K562 (cell line): ENCODE data around the gene ATAD3C. TPM values are rescaled to one million over a fixed set of nuclear protein-coding genes. Genes with fewer than 3 reads are reported as not detected.
A peak's percentile ranks its signal among the peaks of the same experiment; 100 is the strongest.

Experiments used
- BRCA1 ChIP-seq, 2 experiments: fragments of 450-650 bp in 1 of 2; sonication (generic) in 1 of 2; formaldehyde crosslinking in 1 of 2; IDR thresholded peaks; 2 replicates each; pipeline versions ENCODE4 v1.5.0 to v1.6.1; 2017 to 2020; ENCODE audit warnings: mild to moderate bottlenecking in 1 of 2, missing genetic modification reagents in 1 of 2
- EGR1 ChIP-seq: fragments of 450-650 bp; conservative IDR thresholded peaks from 2 replicates; pipeline ENCODE4 v1.6.1; 2017; ENCODE audit warnings: mild to moderate bottlenecking
- GATAD2B ChIP-seq: fragments of 450-650 bp; IDR thresholded peaks from 2 replicates; pipeline ENCODE4 v1.6.1; 2017; ENCODE audit warnings: mild to moderate bottlenecking, borderline replicate concordance
- HNRNPH1 ChIP-seq: fragments of 200-400 bp; formaldehyde crosslinking; optimal IDR thresholded peaks from 2 replicates; pipeline ENCODE3; 2017; ENCODE audit warnings: low read depth, mild to moderate bottlenecking, low read length, moderate library complexity
- KAT8 ChIP-seq: fragments of 450-650 bp; IDR thresholded peaks from 2 replicates; pipeline ENCODE4 v1.6.1; 2016; ENCODE audit warnings: low read depth, mild to moderate bottlenecking
- KDM4B ChIP-seq, 2 experiments: fragments of 450-650 bp in 1 of 2; sonication (generic) in 1 of 2; IDR thresholded peaks; 2 replicates each; pipeline ENCODE4 v1.6.1; 2016 to 2017; ENCODE audit warnings: borderline replicate concordance in 2 of 2, antibody characterized with exemption in 1 of 2, low read depth in 1 of 2, mild to moderate bottlenecking in 1 of 2
- MAFF ChIP-seq: IDR thresholded peaks from 2 replicates; pipeline ENCODE4 v1.6.1; 2012; ENCODE audit warnings: low read length, improper control_type of control experiment
- MAZ ChIP-seq, 2 experiments: fragments of 450-650 bp in 1 of 2; sonication (generic) in 1 of 2; formaldehyde crosslinking; IDR thresholded peaks in 1 of 2; conservative IDR thresholded peaks in 1 of 2; 2 replicates each; pipeline versions ENCODE4 v1.4.0 to v1.5.0; 2020; ENCODE audit warnings: mild to moderate bottlenecking in 1 of 2, missing genetic modification reagents in 1 of 2
- NCOR1 ChIP-seq: fragments of 450-650 bp; IDR thresholded peaks from 2 replicates; pipeline ENCODE4 v1.6.1; 2016; ENCODE audit warnings: mild to moderate bottlenecking, moderate library complexity
- NR3C1 ChIP-seq: sonication (generic); formaldehyde crosslinking; IDR thresholded peaks from 2 replicates; pipeline ENCODE4 v1.8.1; 2022; ENCODE audit warnings: missing genetic modification reagents
- POLR2G ChIP-seq: fragments of 200-400 bp; formaldehyde crosslinking; IDR thresholded peaks from 2 replicates; pipeline ENCODE4 v1.6.1; 2017; ENCODE audit warnings: low read depth, mild to moderate bottlenecking, antibody characterized with exemption, low read length, moderate library complexity
- RBFOX2 ChIP-seq: fragments of 200-400 bp; formaldehyde crosslinking; IDR thresholded peaks from 2 replicates; pipeline ENCODE4 v1.6.1; 2017; ENCODE audit warnings: low read depth, mild to moderate bottlenecking, low read length, moderate library complexity
- SRSF7 ChIP-seq: fragments of 200-400 bp; formaldehyde crosslinking; optimal IDR thresholded peaks from 2 replicates; pipeline ENCODE3; 2017; ENCODE audit warnings: mild to moderate bottlenecking, low read depth, low read length
- TSC22D4 ChIP-seq: fragments of 450-650 bp; IDR thresholded peaks from 2 replicates; pipeline ENCODE4 v1.6.1; 2016; ENCODE audit warnings: missing genetic modification characterization, missing biosample characterization, control low read depth
- XRCC5 ChIP-seq: fragments of 200-400 bp; formaldehyde crosslinking; IDR thresholded peaks from 2 replicates; pipeline ENCODE4 v1.6.1; 2017; ENCODE audit warnings: low read depth, mild to moderate bottlenecking, low read length
- ZNF175 ChIP-seq: fragments of 200-800 bp; sonication (Bioruptor generic); IDR thresholded peaks from 2 replicates; pipeline ENCODE4 v1.6.1; 2016; ENCODE audit warnings: low read depth, mild to moderate bottlenecking, missing genetic modification characterization, missing compliant biosample characterization
- ZNF354B ChIP-seq: fragments of 250-450 bp; sonication (Bioruptor Pico); IDR thresholded peaks from 2 replicates; pipeline ENCODE4 v1.4.0; 2020
- polyA plus RNA-seq, 8 experiments: library from polyadenylated mRNA; depleted of rRNA in 4 of 8; stranded (reverse) in 5 of 8; unstranded in 3 of 8; fragments of >200 nt; fragmentation: Nextera tagmentation in 2 of 8; fragmentation: Illumina TruSeq in 1 of 8; extraction: Ambion mirVana in 2 of 8; extraction: Trizol in 1 of 8; gene quantifications; 2 replicates each; pipeline versions ENCODE4 v1.2.1 to v1.2.3, GENCODE V29; 2011 to 2014; ENCODE audit warnings: inconsistent platforms in 1 of 8, missing spikeins in 1 of 8
- total RNA-seq, 7 experiments: library from RNA; depleted of rRNA in 6 of 7; stranded (reverse); fragments of >200 nt in 6 of 7; fragmentation: Illumina TruSeq in 2 of 7; extraction: Trizol in 2 of 7; gene quantifications; 2 replicates each; pipeline versions ENCODE4 v1.2.1 to v1.2.3, GENCODE V29; 2011 to 2021; ENCODE audit warnings: low replicate concordance in 1 of 7
- TF ChIP-seq, protein P1 (sequence below): fragments of 450-650 bp; formaldehyde crosslinking; conservative IDR thresholded peaks from 2 replicates; pipeline ENCODE4 v1.4.0; 2022; ENCODE audit warnings: mild to moderate bottlenecking, missing genetic modification characterization
- TF ChIP-seq, protein P2 (sequence below), 2 experiments: fragments of 450-650 bp in 1 of 2; IDR thresholded peaks; 2 replicates each; pipeline ENCODE4 v1.6.1; 2011 to 2017; ENCODE audit warnings: low read depth in 2 of 2, antibody characterized with exemption in 1 of 2, borderline replicate concordance in 1 of 2, low read length in 1 of 2, mild to moderate bottlenecking in 1 of 2, mixed read lengths in 1 of 2; ENCODE audit not compliant: control insufficient read depth in 1 of 2
- TF ChIP-seq, protein P3 (sequence below), 3 experiments: fragments of 200-800 bp in 1 of 3; sonication (Bioruptor generic) in 1 of 3; sonication (generic) in 1 of 3; formaldehyde crosslinking in 1 of 3; IDR thresholded peaks; 2 replicates each; pipeline versions ENCODE4 v1.6.1 to v1.8.0; 2016 to 2022; ENCODE audit warnings: mild to moderate bottlenecking in 2 of 3, missing compliant biosample characterization in 2 of 3, missing genetic modification characterization in 2 of 3, missing genetic modification reagents in 1 of 3

ATAD3C gene
- total and polyA plus RNA-seq, 9 of the 15 experiments (the other 6 are each of a cell fraction or from before 2014, with no cell fraction given), result 0.03 to 0.18 TPM; not detected in 7

DNA sequence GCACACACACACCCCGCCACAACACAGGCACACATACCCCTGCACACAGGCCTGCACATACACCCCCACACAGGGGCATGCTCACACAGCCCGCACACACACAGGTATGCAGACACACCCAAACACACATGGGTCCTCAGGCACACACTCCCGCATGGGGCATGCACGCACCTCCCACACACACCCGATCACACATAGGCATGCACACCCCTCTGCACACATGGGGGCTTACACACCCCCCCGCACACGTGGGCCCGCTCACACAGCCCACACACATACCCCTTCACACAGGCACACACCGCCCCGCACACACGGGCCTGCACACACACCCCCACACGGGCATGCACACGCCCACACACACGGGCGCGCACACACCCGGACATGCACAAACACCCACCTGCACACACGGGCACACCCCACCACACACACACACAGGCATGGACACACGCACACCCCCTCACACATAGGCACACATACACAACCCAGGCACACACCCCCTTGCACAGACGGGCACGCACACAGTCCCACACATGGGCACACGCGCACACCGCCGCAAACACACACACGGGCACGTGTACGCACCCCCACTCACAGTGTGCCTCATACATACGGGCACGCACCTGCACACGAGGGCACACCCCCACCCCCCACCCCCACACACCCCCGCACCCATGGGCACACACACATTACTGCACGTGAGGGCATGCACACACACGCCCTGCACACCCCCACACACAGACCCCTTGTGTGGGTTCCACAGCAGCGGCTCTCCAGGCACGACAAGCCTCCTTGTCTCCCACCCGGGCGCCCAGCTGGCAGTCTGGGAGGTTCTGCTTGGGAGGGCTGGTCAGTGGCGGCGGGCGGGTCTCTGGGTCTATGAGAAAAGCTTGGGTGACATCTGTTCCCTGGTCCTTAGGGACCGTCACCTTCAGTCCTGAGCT lies 30.3 kb downstream of the ATAD3C start (continued):
- TF ChIP-seq, protein P1, sequence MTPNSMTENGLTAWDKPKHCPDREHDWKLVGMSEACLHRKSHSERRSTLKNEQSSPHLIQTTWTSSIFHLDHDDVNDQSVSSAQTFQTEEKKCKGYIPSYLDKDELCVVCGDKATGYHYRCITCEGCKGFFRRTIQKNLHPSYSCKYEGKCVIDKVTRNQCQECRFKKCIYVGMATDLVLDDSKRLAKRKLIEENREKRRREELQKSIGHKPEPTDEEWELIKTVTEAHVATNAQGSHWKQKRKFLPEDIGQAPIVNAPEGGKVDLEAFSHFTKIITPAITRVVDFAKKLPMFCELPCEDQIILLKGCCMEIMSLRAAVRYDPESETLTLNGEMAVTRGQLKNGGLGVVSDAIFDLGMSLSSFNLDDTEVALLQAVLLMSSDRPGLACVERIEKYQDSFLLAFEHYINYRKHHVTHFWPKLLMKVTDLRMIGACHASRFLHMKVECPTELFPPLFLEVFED (CRISPR knock-in tag), result no peak
- TF ChIP-seq KAT8, result no peak
- no peak for TF ChIP-seq MAZ (CRISPR knock-in tag; conservative IDR thresholded peaks at IDR 0.05 in 1 of 2, IDR thresholded peaks at IDR 0.05 in 1 of 2)
- TF ChIP-seq MAFF, result no peak
- no peak for TF ChIP-seq ZNF175 (CRISPR knock-in tag)
- TF ChIP-seq XRCC5, result no peak
- no peak for TF ChIP-seq HNRNPH1
- TF ChIP-seq, protein P2, sequence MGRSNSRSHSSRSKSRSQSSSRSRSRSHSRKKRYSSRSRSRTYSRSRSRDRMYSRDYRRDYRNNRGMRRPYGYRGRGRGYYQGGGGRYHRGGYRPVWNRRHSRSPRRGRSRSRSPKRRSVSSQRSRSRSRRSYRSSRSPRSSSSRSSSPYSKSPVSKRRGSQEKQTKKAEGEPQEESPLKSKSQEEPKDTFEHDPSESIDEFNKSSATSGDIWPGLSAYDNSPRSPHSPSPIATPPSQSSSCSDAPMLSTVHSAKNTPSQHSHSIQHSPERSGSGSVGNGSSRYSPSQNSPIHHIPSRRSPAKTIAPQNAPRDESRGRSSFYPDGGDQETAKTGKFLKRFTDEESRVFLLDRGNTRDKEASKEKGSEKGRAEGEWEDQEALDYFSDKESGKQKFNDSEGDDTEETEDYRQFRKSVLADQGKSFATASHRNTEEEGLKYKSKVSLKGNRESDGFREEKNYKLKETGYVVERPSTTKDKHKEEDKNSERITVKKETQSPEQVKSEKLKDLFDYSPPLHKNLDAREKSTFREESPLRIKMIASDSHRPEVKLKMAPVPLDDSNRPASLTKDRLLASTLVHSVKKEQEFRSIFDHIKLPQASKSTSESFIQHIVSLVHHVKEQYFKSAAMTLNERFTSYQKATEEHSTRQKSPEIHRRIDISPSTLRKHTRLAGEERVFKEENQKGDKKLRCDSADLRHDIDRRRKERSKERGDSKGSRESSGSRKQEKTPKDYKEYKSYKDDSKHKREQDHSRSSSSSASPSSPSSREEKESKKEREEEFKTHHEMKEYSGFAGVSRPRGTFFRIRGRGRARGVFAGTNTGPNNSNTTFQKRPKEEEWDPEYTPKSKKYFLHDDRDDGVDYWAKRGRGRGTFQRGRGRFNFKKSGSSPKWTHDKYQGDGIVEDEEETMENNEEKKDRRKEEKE (IDR thresholded peaks at IDR 0.05; ENCODE audit: borderline replicate concordance in 1 of 2, control insufficient read depth in 1 of 2, low read depth in 2 of 2, low read length in 1 of 2), result peak in 1 of 2 experiments; percentile 12; a peak in 1 of 4 replicates
- TF ChIP-seq NCOR1, result no peak
- TF ChIP-seq EGR1, result peak; percentile 49
- no peak for TF ChIP-seq BRCA1 (IDR thresholded peaks at IDR 0.05)
- no peak for TF ChIP-seq BRCA1 (CRISPR knock-in tag; IDR thresholded peaks at IDR 0.05)
- TF ChIP-seq GATAD2B, result no peak
- no peak for TF ChIP-seq KDM4B (IDR thresholded peaks at IDR 0.05; ENCODE audit: borderline replicate concordance in 2 of 2, low read depth in 1 of 2)
- TF ChIP-seq POLR2G, result 0 out of 2 replicates have a peak, but pooled peaks have one; percentile 41
- TF ChIP-seq, protein P3, sequence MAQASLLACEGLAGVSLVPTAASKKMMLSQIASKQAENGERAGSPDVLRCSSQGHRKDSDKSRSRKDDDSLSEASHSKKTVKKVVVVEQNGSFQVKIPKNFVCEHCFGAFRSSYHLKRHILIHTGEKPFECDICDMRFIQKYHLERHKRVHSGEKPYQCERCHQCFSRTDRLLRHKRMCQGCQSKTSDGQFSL (CRISPR knock-in tag; IDR thresholded peaks at IDR 0.05), result 0 out of 2 replicates have a peak, but pooled peaks have one; percentile 32
- TF ChIP-seq, protein P3 (tag; IDR thresholded peaks at IDR 0.05), result no peak
- peak; percentile 49 for TF ChIP-seq RBFOX2
- no peak for TF ChIP-seq ZNF354B (CRISPR knock-in tag)
- no peak for TF ChIP-seq SRSF7
- no peak for TF ChIP-seq NR3C1 (CRISPR knock-in tag)
- TF ChIP-seq TSC22D4 (tag), result no peak
